ENCODE results near the gene MRI1.

The MRI1 gene

DNA sequence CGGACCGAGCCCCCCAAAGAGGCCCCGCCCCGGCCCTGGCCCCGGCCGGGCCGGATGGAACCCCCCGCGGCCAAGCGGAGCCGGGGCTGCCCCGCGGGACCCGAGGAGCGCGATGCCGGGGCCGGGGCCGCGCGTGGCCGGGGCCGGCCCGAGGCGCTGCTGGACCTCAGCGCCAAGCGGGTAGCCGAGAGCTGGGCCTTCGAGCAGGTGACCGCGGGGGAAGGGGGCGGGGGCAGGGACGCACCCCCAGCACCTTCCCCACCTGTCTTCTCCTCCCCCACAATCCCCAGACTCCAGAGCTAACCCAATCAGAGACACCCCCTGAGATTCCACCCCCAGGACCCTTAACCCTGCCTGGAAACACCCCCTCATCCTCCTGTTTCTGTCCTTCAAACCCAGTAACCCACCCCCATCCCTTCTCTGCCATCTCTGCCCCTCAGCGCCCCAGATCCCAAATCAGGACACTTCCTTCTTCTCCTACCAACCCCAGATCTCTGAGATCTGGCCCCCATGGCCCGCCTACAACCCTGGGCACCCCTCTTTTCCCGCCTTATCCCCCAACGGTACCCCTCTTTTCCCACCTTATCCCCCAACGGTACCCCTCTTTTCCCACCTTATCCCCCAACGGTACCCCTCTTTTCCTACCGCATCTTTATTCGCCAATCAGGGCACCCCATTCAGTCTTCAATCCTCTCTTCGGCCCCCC, 31.4 kb downstream of the MRI1 start:
- DNase-seq = no peak

DNA sequence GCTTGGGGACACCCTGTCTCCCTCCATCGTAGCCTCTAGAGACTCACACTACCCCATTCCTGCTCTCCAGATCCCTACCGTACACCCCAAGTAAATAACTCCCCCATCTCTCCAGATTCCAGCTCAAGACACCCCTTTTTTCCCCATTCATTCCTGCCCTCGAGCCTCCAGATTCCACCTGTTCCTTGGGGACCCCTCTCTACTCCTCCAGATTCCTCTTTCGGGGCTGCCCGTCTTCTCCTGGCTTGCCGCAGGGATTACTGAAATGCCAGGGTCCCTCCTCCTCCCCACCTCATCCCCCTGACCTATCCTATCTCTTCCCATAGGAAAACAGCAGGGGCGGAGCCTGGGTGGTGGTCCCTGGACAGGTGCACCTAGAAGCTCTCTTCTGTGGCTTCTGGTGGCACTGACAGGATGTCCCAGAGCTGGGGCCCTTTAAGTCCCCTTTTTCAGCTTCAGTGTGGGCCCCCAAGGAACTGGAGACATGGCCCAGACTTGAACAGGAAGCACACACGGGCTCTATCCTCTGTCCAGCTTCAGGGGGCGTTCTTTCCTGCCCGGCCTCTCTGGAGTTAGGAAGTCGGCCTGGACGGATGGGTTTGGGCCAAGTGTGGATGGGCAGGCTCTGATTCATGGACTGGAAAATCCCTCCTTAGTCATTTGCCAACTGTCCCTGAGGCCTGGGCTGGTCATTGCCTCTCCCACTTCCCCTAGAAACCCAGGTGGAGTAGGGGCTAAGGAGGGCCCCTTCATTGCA, 32.2 kb downstream of the MRI1 start:
- DNase-seq = no peak

DNA sequence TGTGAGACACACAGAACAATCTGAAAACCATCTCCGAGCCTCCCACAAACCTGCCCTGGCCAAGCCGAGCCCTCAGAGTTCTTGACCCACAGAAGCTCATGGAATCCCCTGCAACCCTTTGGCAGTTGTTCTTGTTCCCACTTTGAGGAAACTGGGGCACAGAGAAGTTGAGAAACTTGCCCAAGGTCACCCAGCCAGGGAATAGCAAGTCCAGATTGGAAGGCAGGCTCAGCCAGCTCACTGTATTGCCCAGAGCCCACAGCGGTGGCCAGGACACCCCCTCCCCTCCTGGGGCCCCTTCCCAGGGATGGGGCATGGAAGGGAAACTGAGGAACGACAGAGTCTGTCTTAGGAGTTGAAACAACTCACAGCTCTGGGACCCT, 32.7 kb downstream of the MRI1 start:
- no peak for DNase-seq

DNA sequence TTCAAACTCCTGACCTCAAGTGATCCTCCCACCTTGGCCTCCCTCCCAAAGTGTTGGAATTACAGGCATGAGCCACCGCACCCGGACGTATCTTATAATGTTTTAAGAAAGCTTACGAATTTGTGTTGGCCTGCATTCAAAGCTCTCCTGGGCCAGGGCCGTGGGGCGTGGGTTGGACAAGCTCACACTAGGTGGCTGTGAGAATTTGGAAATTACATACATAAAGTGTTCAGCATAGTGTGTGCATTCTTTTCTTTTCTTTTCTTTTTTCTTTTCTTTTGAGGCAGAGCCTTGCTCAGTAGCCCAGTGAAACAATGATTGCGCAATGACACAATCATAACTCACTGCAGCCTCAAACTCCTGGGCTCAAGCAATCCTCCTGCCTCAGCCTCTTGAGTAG, 33.5 kb downstream of the MRI1 start:
- no peak for DNase-seq

- no peak for DNase-seq
These were observed 35.3 kb downstream of the MRI1 start for GRCh38 chr19:13799669-13800068.

DNA sequence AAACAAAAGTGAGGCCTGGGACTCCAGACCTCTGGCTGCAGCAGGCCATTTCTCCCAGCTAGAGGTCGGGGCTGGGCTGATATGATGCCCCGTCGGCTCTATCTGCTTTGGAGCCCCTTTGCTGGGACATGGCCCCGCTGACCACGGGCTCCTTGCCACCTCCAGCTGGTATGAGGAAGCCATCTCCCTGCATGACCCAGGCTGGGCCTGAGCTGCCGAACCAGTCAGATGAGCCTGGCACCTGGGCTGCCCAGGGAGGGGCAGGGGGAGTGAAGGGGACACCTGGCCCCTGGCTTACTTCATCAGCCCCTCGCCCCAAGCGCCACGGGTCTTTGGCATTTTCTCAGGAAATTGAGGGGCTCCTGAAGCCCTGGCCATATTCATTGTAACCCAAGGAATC, 38.7 kb downstream of the MRI1 start:
- no peak for DNase-seq

DNA sequence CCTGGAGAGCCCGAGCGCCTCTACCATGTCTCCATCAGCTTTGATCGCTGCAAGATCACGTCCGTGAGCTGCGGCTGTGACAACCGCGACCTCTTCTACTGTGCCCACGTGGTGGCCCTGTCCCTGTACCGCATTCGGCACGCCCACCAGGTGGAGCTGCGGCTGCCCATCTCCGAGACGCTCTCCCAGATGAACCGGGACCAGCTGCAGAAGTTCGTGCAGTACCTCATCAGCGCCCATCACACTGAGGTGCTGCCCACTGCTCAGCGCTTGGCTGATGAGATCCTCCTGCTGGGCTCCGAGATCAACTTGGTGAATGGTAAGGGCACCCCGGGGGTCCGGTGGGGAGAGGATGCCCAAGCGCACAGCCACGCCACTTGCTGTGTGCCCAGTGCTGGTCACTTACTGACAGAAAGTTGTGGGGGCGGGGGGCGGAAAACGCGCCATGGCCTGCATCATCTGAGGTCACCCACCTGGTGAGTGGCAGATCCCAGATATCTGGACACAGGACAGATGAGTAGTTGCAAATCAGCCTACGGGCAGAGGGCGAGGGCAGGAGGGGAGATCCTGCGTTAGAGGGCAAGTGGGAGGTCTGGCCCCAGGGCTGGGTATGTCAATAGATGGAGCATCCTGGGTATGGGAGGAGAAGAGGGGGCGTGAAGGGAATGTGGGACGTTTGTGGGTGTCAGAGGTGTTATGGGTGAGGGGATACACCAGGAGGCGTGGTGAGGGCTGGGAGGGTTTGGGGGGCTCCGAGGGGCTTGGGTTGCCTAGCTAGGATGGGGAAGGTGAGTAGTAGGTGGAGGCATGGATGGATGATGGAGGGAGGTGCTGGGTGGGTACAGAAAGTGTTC, 40.7 kb downstream of the MRI1 start:
- peak; percentile 45 for DNase-seq

DNA sequence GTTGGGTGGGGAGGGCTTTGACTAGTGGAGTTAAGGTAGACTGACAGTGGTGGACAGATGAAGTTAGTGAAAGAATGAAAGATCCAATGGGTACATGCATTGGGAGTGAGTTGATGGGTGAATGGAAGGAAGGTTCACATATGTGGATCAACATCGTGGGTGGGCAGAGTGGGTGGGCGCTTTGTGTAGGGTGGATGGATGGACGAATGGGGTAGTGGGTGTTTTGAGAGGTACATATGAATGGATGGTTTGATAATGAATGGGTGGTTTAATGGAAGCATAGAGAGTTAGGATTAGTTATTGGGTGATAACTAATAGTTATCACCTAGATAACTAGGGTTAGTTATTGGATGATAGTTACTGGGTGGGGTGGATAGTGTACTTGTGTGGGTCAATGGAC, 42.4 kb downstream of the MRI1 start:
- DNase-seq = no peak

GRCh38 chr19:13807421-13808021, 43.2 kb downstream of the MRI1 start:
- DNase-seq = no peak

- DNase-seq = no peak
These were observed 44.5 kb downstream of the MRI1 start for GRCh38 chr19:13808856-13809255.

- no peak for DNase-seq
These were observed 48.2 kb downstream of the MRI1 start for GRCh38 chr19:13812544-13812943.

- no peak for DNase-seq
These were observed 48.8 kb downstream of the MRI1 start for GRCh38 chr19:13813147-13813546.

DNA sequence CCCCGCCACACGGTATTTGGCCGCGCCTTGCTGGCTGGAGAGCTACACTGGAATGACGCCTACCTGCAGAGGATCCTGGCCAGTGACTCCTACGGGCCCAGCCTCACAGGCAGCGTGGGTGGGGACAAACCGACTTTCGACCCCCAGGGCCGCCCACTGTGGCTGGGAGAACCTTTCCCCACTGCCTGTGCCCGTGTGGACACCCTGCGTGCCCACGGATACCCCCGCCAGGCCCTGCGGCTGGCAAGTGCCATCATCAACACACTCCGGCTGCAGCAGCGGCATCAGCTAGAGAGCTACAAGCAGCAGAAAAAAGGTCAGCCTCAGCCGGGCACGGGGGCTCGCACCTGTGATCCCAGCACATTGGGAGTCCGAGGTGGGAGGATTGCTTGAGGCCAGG, 50.2 kb downstream of the MRI1 start:
- DNase-seq = no peak

DNA sequence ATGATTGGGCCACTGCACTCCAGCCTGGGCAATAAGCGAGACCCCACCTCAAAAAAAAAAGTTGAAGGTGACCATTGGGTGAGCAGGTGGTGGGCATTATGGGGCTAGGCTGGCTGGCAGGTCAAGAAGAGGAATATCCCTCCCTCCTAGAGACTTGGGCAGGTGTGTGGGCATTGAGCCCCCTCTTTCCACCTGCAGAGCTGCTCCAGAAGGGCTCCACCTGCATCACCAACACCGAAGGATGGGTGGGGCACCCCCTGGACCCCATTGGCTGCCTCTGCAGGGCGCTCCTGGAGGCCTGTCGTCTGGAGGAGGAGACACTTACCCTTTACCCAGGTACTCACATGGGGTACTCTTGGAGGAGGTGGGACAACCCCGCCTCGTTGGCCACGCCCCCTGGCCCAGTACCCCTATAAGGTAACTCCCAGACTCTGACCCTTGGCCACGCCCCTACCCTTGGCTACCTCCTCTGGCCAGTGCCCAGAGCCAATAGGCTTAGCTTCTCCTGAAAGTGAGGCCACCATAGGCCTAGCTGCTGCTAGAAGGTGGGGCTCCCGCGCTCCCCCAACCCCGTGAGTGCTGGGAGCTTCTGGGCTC, 52.8 kb downstream of the MRI1 start:
- DNase-seq = no peak

DNA sequence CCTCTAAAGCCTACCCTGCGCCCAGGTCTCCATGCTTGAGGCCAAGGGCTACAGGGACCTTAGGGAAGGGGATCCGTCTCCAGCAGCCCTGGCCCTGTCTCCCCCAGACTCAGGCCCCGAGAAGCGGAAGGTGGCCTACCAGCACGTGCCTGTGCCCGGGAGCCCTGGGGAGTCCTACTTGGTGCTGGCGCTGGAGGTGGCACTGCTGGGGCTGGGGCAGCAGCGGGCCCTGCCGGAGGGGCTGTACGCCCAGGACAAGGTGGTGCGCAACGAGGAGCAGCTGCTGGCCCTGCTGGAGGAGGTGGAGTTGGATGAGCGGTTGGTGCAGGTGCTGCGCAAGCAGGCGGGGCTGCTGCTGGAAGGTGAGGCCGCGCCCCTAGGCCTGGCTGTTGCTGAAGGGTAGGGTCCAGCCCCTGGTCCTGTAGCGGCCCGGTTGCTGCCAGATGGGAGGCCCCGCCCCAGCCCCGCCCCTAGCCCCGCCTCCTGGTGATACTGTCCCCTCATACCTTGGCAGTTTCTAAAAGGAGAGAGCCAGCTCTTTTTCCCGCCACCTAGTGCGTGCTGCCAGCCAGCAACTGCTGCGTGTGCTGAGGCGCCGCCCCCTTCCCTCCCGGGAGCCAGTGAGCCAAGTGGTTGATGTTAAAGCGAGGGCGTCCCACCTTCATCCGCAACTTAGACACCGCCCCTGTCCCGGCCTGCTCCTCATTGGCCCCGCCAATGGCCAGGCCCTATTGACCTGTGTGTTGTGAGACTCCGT, 53.5 kb downstream of the MRI1 start:
- DNase-seq = peak; percentile 58

DNA sequence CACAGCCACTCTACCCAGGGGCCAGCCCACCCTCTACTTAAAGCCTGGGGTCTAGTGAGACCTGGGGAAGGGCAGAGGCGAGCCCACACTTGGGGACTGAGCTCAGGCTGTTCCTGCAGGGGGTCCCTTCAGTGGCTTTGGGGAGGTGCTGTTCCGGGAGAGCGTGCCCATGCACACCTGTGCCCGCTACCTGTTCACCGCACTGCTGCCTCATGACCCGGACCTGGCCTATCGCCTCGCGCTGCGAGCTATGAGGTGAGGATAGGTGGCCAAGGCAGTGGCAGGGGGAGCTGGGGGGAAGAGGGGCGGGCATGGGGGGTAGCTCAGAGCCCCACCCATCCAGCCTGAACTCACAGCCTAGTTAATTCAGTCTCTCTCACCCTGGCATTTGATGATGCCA, 54.9 kb downstream of the MRI1 start:
- DNase-seq = no peak

DNA sequence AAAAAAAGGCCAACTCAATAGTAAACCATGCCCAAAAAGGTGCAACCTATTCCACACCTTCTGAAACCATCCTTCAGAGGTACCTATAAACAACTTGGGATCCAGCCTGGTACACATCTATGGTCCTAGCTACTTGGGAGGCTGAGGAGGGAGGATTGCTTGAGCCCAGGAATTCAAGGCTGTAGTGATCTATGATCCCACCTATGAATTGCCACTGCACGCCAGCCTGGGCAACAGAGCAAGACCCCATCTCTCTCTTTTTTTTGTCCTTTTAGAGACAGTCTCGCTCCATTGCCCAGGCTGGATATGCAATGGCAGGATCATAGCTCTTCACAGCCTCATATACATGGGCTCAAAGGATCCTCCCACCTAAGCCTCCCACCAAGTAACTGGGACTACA, 57.0 kb downstream of the MRI1 start:
- DNase-seq = no peak

DNA sequence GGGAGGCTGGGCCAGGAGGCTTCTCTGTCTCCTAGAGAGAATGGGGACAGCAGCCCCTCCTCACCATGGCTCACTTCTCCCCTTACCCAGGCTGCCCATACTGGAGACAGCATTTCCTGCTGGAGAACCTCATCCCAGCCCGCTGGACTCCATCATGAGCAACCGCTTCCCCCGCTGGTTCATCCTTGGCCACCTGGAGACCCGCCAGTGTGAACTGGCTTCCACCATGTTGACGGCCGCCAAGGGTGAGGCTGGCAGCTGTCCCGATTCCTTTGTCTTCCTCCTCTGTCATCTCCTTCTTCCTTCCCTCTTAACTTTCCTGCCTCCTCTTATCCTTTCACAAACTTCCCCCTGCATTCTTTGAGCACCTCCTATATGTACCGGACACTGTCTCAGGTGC, 58.9 kb downstream of the MRI1 start:
- no peak for DNase-seq
